H1 (cell line): Measurements from ENCODE around the gene NRBF2. TPM values are rescaled to one million over a fixed set of nuclear protein-coding genes. Genes with fewer than 3 reads are reported as not detected.

Experiments used
- RFX5 ChIP-seq: IDR thresholded peaks from 2 replicates; pipeline ENCODE4 v1.6.1; 2011; ENCODE audit warnings: low read depth, low read length, improper control_type of control experiment, borderline replicate concordance
- polyA plus RNA-seq, 7 experiments: library from polyadenylated mRNA; depleted of rRNA in 3 of 7; stranded (reverse) in 5 of 7; unstranded in 2 of 7; fragments of >200 nt in 5 of 7; fragments of 200-250 nt in 2 of 7; gene quantifications; 1 replicate in 5 of 7; 2 replicates in 1 of 7; 4 replicates in 1 of 7; pipeline versions ENCODE4 v1.2.1 to v1.2.3, GENCODE V29; 2011 to 2013; ENCODE audit warnings: missing spikeins in 2 of 7, mixed read lengths in 2 of 7
- total RNA-seq: library from RNA; stranded (reverse); fragmentation: NEBNext Ultra II Directional; extraction: Animal tissue kit (Norgen Biotek cat#: 25700); gene quantifications from 2 replicates; pipeline ENCODE4 v1.2.1, GENCODE V29; 2021

Gene NRBF2
- total and polyA plus RNA-seq, 2 of the 8 experiments (the other 6 are each of a cell fraction or from before 2014, with no cell fraction given) = 11.0 to 29.9 TPM

- TF ChIP-seq RFX5 = no peak
Observed at GRCh38 chr10:63155388-63156020, 22.4 kb downstream of the NRBF2 start (continued).
